ENCODE results near the gene ENG. TPM values are rescaled to one million over a fixed set of nuclear protein-coding genes. Genes with fewer than 3 reads are reported as not detected.

ENG gene
- total RNA-seq: 100 to 1,000 TPM; 275 to 462 (median 364) TPM
- 362 TPM for polyA plus RNA-seq
- long read RNA-seq, donor 1, transcript ENG-201 (14 exons, 3,059 nt): minor isoform, 20 of 1,559 reads
- long read RNA-seq, donor 1, transcript ENG-202 (15 exons, 3,048 nt): major isoform, 1,080 of 1,559 reads
- long read RNA-seq, donor 1, partial matches to known transcripts: 389 of 1,559 reads
- long read RNA-seq, donor 1, other reads (novel, unspliced or antisense): 69 of 1,559 reads
- long read RNA-seq, donor 2, transcript ENG-202 (15 exons, 3,048 nt): major isoform, 469 of 617 reads
- long read RNA-seq, donor 2, partial matches to known transcripts: 116 of 617 reads
- long read RNA-seq, donor 2, other reads (novel, unspliced or antisense): 29 of 617 reads
- long read RNA-seq, donor 3, transcript ENG-202 (15 exons, 3,048 nt): major isoform, 1,513 of 2,218 reads
- long read RNA-seq, donor 3, transcript ENG-201 (14 exons, 3,059 nt): minor isoform, 16 of 2,218 reads
- long read RNA-seq, donor 3, transcript ENG-204 (15 exons, 2,804 nt): minor isoform, 6 of 2,218 reads
- long read RNA-seq, donor 3, partial matches to known transcripts: 533 of 2,218 reads
- long read RNA-seq, donor 3, other reads (novel, unspliced or antisense): 150 of 2,218 reads
- long read RNA-seq, donor 4, transcript ENG-202 (15 exons, 3,048 nt): major isoform, 524 of 710 reads
- long read RNA-seq, donor 4, transcript ENG-201 (14 exons, 3,059 nt): minor isoform, 6 of 710 reads
- long read RNA-seq, donor 4, partial matches to known transcripts: 128 of 710 reads
- long read RNA-seq, donor 4, other reads (novel, unspliced or antisense): 51 of 710 reads

- DNase-seq (peak; percentile 95 to 97 (median 97)), ATAC-seq (peak; percentile 79 to 81)
- intact Hi-C loops (cut with DNase I): no loop called here
- WGBS: 24% methylated on average over 37 of the region's 37 CpGs
- Histone ChIP-seq H3K4me3 (ENCODE audit: low read length) (peak within 1 kb of the TSS; percentile 70), H3K27ac (ENCODE audit: low read length) (peak within 1 kb of the TSS; percentile 97), H3K4me1 (ENCODE audit: control insufficient read depth, insufficient read depth, low read length) (peaks cover 24% of the 10 kb centered on the region), H3K27me3 (ENCODE audit: control insufficient read depth, insufficient read depth) (no peaks in the 10 kb centered on the region), H3K9me3 (ENCODE audit: control insufficient read depth, low read length) (no peaks in the 10 kb centered on the region)
These were observed at the start of gene ENG for GRCh38 chr9:127854184-127854806. ENG (minus strand) TSS chr9:127854658; CDS start chr9:127854355, 303 bp downstream.

GRCh38 chr9:127903557-127904475 lies 49.4 kb upstream of the ENG start:
- 33% methylated on average over 17 of the region's 17 CpGs for WGBS
- H3K4me3 ChIP-seq (ENCODE audit: low read length): no peak overlapping the region
- ATAC-seq (peak; percentile 62 to 83), DNase-seq (peak; percentile 89 to 95 (median 94))
- H3K9me3 ChIP-seq (ENCODE audit: control insufficient read depth, low read length): no peaks in the 10 kb centered on the region
- intact Hi-C loops (cut with DNase I): no loop called here
- H3K27ac ChIP-seq (ENCODE audit: low read length): peak overlapping the region; percentile 70
- no peaks in the 10 kb centered on the region for H3K27me3 ChIP-seq (ENCODE audit: control insufficient read depth, insufficient read depth)
- H3K4me1 ChIP-seq (ENCODE audit: control insufficient read depth, insufficient read depth, low read length): peaks cover 10% of the 10 kb centered on the region

- DNase-seq: peak; percentile 81 to 93 (median 93)
- Histone ChIP-seq H3K4me1 (ENCODE audit: control insufficient read depth, insufficient read depth, low read length) (peaks cover 20% of the 10 kb centered on the region), H3K27ac (ENCODE audit: low read length) (peak within 1 kb of the TSS; percentile 91), H3K9me3 (ENCODE audit: control insufficient read depth, low read length) (no peaks in the 10 kb centered on the region), H3K4me3 (ENCODE audit: low read length) (peak within 1 kb of the TSS; percentile 76), H3K27me3 (ENCODE audit: control insufficient read depth, insufficient read depth) (no peaks in the 10 kb centered on the region)
- peak; percentile 72 to 83 for ATAC-seq
- intact Hi-C loops (cut with DNase I): no loop called here
- WGBS: under 1% methylated on average over 85 of the region's 89 CpGs
These were observed 44.9 kb upstream of the ENG start, which contains the start of gene ST6GALNAC6 for GRCh38 chr9:127899128-127899943. ST6GALNAC6 (minus strand) TSS chr9:127899603; CDS start chr9:127897981, 1,622 bp downstream.

GRCh38 chr9:127898433-127899127 lies 44.1 kb upstream of the ENG start:
- H3K4me1 ChIP-seq (ENCODE audit: control insufficient read depth, insufficient read depth, low read length): peaks cover 13% of the 10 kb centered on the region
- H3K4me3 ChIP-seq (ENCODE audit: low read length): peak overlapping the region; percentile 76
- intact Hi-C loops (cut with DNase I): no loop called here
- 10% methylated on average over 32 of the region's 32 CpGs for WGBS
- H3K27ac ChIP-seq (ENCODE audit: low read length): peak overlapping the region; percentile 91
- no peaks in the 10 kb centered on the region for H3K27me3 ChIP-seq (ENCODE audit: control insufficient read depth, insufficient read depth)
- no peaks in the 10 kb centered on the region for H3K9me3 ChIP-seq (ENCODE audit: control insufficient read depth, low read length)
- DNase-seq: peak; percentile 73 to 87 (median 85)
- peak; percentile 62 to 73 for ATAC-seq

- peaks cover 13% of the 10 kb centered on the region for H3K4me1 ChIP-seq (ENCODE audit: control insufficient read depth, insufficient read depth, low read length)
- H3K27ac ChIP-seq (ENCODE audit: low read length): peak overlapping the region; percentile 92
- H3K4me3 ChIP-seq (ENCODE audit: low read length): peak overlapping the region; percentile 16
- 9% methylated on average over 19 of the region's 19 CpGs for WGBS
- peak; percentile 82 to 84 for ATAC-seq
- no peaks in the 10 kb centered on the region for H3K9me3 ChIP-seq (ENCODE audit: control insufficient read depth, low read length)
- peak; percentile 84 to 94 (median 94) for DNase-seq
- intact Hi-C loops (cut with DNase I): no loop called here
- H3K27me3 ChIP-seq (ENCODE audit: control insufficient read depth, insufficient read depth): no peaks in the 10 kb centered on the region
These were observed 42.8 kb upstream of the ENG start for GRCh38 chr9:127897193-127897692.

GRCh38 chr9:127896395-127897192 lies 42.1 kb upstream of the ENG start:
- DNase-seq (peak in 2 of 3 donors; percentile 42 to 71), ATAC-seq (no peak)
- no peaks in the 10 kb centered on the region for H3K27me3 ChIP-seq (ENCODE audit: control insufficient read depth, insufficient read depth)
- peak overlapping the region; percentile 92 for H3K27ac ChIP-seq (ENCODE audit: low read length)
- H3K4me3 ChIP-seq (ENCODE audit: low read length): peak overlapping the region; percentile 16
- 58% methylated on average over 16 of the region's 16 CpGs for WGBS
- no peaks in the 10 kb centered on the region for H3K9me3 ChIP-seq (ENCODE audit: control insufficient read depth, low read length)
- intact Hi-C loops (cut with DNase I): no loop called here
- H3K4me1 ChIP-seq (ENCODE audit: control insufficient read depth, insufficient read depth, low read length): peaks cover 13% of the 10 kb centered on the region

GRCh38 chr9:127895811-127896210 lies 41.4 kb upstream of the ENG start:
- no peak overlapping the region for H3K4me3 ChIP-seq (ENCODE audit: low read length)
- ATAC-seq: no peak
- intact Hi-C loops (cut with DNase I): no loop called here
- H3K27me3 ChIP-seq (ENCODE audit: control insufficient read depth, insufficient read depth): no peaks in the 10 kb centered on the region
- peaks cover 13% of the 10 kb centered on the region for H3K4me1 ChIP-seq (ENCODE audit: control insufficient read depth, insufficient read depth, low read length)
- WGBS: 92% methylated on average over 8 of the region's 8 CpGs
- peak in 2 of 3 donors; percentile 18 to 39 for DNase-seq
- no peaks in the 10 kb centered on the region for H3K9me3 ChIP-seq (ENCODE audit: control insufficient read depth, low read length)
- no peak overlapping the region for H3K27ac ChIP-seq (ENCODE audit: low read length)

GRCh38 chr9:127893392-127893791 lies 38.9 kb upstream of the ENG start:
- peaks cover 11% of the 10 kb centered on the region for H3K4me1 ChIP-seq (ENCODE audit: control insufficient read depth, insufficient read depth, low read length)
- DNase-seq (peak in 1 of 3 donors; percentile 3), ATAC-seq (no peak)
- H3K4me3 ChIP-seq (ENCODE audit: low read length): no peak overlapping the region
- no peaks in the 10 kb centered on the region for H3K9me3 ChIP-seq (ENCODE audit: control insufficient read depth, low read length)
- no peak overlapping the region for H3K27ac ChIP-seq (ENCODE audit: low read length)
- no peaks in the 10 kb centered on the region for H3K27me3 ChIP-seq (ENCODE audit: control insufficient read depth, insufficient read depth)
- intact Hi-C loops (cut with DNase I): no loop called here
- WGBS: 95% methylated on average over 4 of the region's 4 CpGs

All from right cardiac atrium (tissue), 5 donors.